Hematopoietic multipotent progenitor cell treated with erythropoietin and hydrocortisone succinate and interleukin-3 and kit ligand, for 6 days (in vitro differentiated cells): ENCODE results near the gene MAL.
"Not testable (repeated sequence)": the region's sequence is repeated elsewhere in the genome, so short reads cannot be mapped to it uniquely, and the experiment has no call there.

Experiments used
- DNase-seq: peaks from one replicate; pipeline ENCODE4 v3.0.0-alpha.2; 2015

The MAL gene

GRCh38 chr2:95072424-95072823 lies 46.9 kb downstream of the MAL start:
- no peak for DNase-seq

GRCh38 chr2:95073856-95074662 lies 48.6 kb downstream of the MAL start:
- no peak for DNase-seq

DNA sequence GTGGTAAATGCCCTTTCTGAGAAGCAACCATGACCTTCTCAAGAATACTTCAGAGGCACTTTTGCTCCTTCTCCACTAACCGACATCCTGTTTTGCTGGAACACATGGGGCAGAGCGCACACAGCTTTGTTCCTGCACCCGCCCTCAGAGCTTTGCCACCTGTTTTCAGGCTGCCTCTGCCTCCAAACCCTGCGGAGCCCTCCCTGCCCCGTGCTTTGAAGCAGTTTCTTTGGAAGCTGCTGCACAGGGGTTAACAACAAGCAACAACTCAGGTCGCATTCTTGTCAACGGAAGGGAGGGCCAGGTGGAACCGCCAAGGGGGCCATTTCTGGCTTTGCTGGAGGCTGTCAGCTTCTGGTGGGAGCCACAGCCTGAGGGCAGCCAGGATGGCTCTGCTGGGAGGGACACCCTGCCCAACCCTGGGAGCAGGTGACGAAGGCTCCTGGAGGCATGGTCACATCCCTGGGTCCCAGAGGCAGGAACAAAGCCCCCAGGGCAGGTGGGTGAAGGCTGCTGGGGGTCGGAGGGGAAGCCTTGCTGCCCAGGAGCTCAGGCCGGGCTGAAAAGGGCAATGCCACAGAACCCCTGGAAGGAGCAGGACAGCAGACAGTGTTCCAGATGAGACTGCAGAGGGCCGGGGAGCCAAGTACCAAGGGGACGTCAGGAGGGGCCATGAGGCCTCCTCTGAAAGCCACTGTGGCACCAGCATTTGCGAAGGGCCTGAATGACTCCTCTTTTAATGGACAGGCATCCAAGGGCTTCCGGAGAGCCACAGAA lies 49.3 kb downstream of the MAL start:
- no peak for DNase-seq

DNA sequence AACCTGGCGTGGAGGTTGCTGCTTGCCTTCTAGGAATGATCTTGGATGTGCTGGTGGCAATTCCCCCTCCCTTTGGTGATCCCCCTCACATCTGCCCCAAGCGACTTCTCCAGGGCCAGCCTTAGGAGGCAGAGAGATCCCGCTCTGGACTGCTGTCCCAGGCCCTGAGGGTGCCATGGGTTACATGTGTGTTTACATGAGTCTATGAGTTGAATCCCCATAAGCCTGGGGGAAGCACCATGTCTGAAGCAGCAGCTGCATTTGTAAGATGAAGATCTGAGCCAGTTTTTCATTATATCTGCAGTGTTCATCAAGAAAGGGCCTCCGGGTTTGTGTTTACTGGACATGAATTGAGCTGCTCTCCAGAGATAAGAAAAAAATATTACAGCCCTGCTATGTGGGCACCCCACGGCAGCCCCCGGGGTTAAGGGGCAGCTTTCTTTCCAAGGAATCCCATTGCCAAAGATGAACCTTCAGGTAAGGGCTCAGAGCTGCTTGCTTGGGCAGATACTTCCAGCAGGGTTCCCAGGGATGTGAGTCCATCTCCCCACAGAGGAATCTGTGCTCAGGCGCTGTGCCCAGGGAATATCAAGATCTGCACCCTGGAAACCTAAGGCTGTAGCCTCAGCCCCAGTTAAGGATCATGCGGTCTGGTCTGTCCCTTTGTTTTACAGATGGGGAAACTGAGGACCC lies 50.1 kb downstream of the MAL start:
- DNase-seq, result no peak

- DNase-seq, result peak; percentile 75
Measured at GRCh38 chr2:95076705-95077529, 51.4 kb downstream of the MAL start.

GRCh38 chr2:95077530-95077825 lies 52.0 kb downstream of the MAL start:
- DNase-seq, result peak; percentile 22

GRCh38 chr2:95077861-95078603 lies 52.5 kb downstream of the MAL start:
- no peak for DNase-seq

- no peak for DNase-seq
Measured at GRCh38 chr2:95079199-95079683, 53.7 kb downstream of the MAL start.

DNA sequence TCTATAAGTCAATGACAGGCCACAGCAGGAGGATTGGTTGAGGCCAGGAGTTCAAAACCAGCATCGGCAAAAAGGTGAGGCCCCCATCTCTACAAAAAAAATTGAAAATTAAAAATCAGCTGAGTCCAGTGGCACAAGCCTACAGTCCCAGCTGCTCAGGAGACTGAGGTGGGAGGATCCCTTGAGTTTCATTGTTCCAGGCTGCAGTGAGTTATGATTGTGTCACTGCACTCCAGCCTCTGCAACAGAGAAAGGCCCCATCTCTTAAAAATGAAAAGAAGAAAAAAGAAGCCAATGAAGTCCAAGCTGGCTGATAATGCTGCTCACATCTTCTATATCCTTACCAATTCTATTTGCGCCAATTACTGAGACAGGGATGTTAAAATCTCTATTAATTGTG lies 57.0 kb downstream of the MAL start:
- DNase-seq, result no peak

DNA sequence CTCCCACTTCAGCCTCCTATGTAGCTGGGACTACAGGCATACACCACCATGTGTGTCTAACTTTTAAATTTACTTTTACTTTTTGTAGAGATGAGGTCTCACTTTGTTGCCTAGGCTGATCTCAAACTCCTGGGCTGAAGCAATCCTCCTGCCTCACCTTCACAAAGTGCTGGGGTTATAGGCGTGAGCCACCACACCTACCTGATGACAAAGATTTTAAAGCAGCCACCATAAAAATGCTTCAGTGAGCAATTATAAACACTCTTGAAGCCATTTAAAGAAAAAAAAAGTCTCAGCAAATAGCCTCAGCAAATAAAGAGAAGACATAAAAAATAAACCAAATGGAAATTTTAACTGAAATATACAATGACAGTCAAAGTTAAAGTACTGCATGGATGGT lies 60.5 kb downstream of the MAL start:
- no peak for DNase-seq

GRCh38 chr2:95087379-95087778 lies 61.9 kb downstream of the MAL start:
- no peak for DNase-seq

DNA sequence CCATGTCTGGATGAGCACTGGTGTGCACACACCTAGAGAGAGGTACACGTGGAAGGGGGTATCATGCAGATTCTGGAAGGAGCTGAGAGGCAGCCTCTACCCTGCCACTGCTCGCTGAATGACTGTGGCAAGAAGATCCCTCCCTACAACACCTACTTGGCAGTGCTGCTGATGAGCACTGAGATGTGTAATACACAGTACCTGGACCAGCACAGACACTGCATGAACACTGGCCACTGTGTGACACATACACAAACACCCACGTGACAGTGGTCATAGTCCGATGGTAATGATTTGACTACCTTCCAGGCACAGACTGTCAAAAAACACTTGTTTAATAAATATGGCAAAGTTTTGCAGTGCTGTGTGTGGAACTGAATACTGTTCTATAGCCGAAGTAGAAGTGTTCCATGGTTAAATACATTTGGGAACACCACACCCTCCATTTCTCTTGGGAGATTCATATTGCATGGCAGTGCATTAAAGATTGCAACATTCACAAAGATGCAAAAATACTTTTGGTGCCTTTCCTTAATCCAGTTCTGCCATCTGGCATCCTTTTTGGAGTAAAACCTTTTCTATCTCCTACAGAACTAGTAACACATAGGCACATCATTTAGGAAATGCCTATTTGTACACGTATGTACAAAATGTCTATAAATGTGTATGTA lies 66.5 kb downstream of the MAL start:
- DNase-seq, result no peak

- not testable (repeated sequence) for DNase-seq
Measured at GRCh38 chr2:95098273-95098672, 72.8 kb downstream of the MAL start.

DNA sequence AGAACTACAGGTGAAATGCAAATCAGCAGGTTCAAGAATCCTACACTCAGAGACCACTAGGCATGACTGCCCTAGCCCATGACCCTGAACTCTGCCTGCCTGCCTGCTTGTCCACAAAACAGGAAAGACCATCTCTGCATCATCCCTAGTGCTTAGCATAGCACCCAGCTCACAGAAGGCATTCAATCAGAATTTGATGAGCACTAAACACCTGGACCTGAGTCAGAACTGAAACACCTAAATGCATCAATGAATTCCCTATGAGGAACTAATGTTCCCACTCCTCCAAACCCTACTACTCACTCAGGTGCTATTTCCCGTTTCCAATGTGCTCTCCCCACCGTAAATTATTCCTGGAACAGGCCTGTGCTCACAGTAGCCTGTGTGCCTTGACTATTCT lies 74.4 kb downstream of the MAL start:
- no peak for DNase-seq
